EL (cell line): Measurements from ENCODE around the gene POLE.

Source experiments
- DNase-seq: peaks from one replicate; pipeline ENCODE4 v3.0.0-alpha.2; 2016

The POLE gene

GRCh38 chr12:132673288-132674179, 13.6 kb downstream of the POLE start:
- no peak for DNase-seq

GRCh38 chr12:132672678-132673077, 14.5 kb downstream of the POLE start:
- no peak for DNase-seq

GRCh38 chr12:132672116-132672515, 15.0 kb downstream of the POLE start:
- no peak for DNase-seq

- DNase-seq, result no peak
These were observed 17.8 kb downstream of the POLE start for GRCh38 chr12:132669166-132669879.

- no peak for DNase-seq
These were observed 18.7 kb downstream of the POLE start for GRCh38 chr12:132668191-132669088.

GRCh38 chr12:132665794-132666193, 21.3 kb downstream of the POLE start:
- no peak for DNase-seq

GRCh38 chr12:132665149-132665491, 22.0 kb downstream of the POLE start:
- DNase-seq, result no peak

GRCh38 chr12:132664206-132665148, 22.7 kb downstream of the POLE start:
- no peak for DNase-seq

- no peak for DNase-seq
These were observed 24.0 kb downstream of the POLE start for GRCh38 chr12:132662901-132663755.

- no peak for DNase-seq
These were observed 25.2 kb downstream of the POLE start for GRCh38 chr12:132661972-132662371.

GRCh38 chr12:132660996-132661395, 26.1 kb downstream of the POLE start:
- no peak for DNase-seq

GRCh38 chr12:132660052-132660451, 27.1 kb downstream of the POLE start:
- DNase-seq, result no peak

GRCh38 chr12:132659146-132659545, 28.0 kb downstream of the POLE start:
- DNase-seq, result no peak

- no peak for DNase-seq
These were observed 28.8 kb downstream of the POLE start for GRCh38 chr12:132658149-132658894.

GRCh38 chr12:132657004-132657727, 30.0 kb downstream of the POLE start:
- DNase-seq, result no peak

GRCh38 chr12:132653567-132654290, 33.4 kb downstream of the POLE start:
- no peak for DNase-seq

- DNase-seq, result no peak
These were observed 35.6 kb downstream of the POLE start for GRCh38 chr12:132651444-132652100.

GRCh38 chr12:132649226-132649945, 37.8 kb downstream of the POLE start:
- DNase-seq, result no peak
